ENCODE results near the gene FUT6.

The FUT6 gene

GRCh38 chr19:5827891-5828660, 11.4 kb downstream of the FUT6 start:
- peak; percentile 95 to 96 for DNase-seq

GRCh38 chr19:5827342-5827890, 12.1 kb downstream of the FUT6 start:
- no peak for DNase-seq

- DNase-seq = peak in 1 of 2 experiments; percentile 36
Observed at GRCh38 chr19:5826531-5827341, 12.8 kb downstream of the FUT6 start.

GRCh38 chr19:5825178-5825577, 14.3 kb downstream of the FUT6 start:
- DNase-seq = no peak

GRCh38 chr19:5824751-5825150, 14.8 kb downstream of the FUT6 start:
- DNase-seq = no peak

- no peak for DNase-seq
Observed at GRCh38 chr19:5823579-5824281, 15.8 kb downstream of the FUT6 start.

GRCh38 chr19:5822181-5822844, 17.2 kb downstream of the FUT6 start:
- DNase-seq = no peak

GRCh38 chr19:5821521-5822180, 17.9 kb downstream of the FUT6 start:
- DNase-seq = no peak

GRCh38 chr19:5820785-5821184, 18.7 kb downstream of the FUT6 start:
- no peak for DNase-seq

- no peak for DNase-seq
Observed at GRCh38 chr19:5818594-5818993, 20.9 kb downstream of the FUT6 start.

GRCh38 chr19:5817218-5817617, 22.3 kb downstream of the FUT6 start:
- no peak for DNase-seq

- no peak for DNase-seq
Observed at GRCh38 chr19:5814852-5815246, 24.7 kb downstream of the FUT6 start.

GRCh38 chr19:5814123-5814851, 25.2 kb downstream of the FUT6 start:
- no peak for DNase-seq

- DNase-seq = no peak
Observed at GRCh38 chr19:5811117-5811516, 28.4 kb downstream of the FUT6 start.

- no peak for DNase-seq
Observed at GRCh38 chr19:5809469-5809868, 30.0 kb downstream of the FUT6 start.

- DNase-seq = no peak
Observed at GRCh38 chr19:5809053-5809452, 30.4 kb downstream of the FUT6 start.

- DNase-seq = no peak
Observed at GRCh38 chr19:5808120-5808816, 31.2 kb downstream of the FUT6 start.

- DNase-seq = no peak
Observed at GRCh38 chr19:5806905-5807304, 32.6 kb downstream of the FUT6 start.

- DNase-seq = no peak
Observed at GRCh38 chr19:5806133-5806489, 33.4 kb downstream of the FUT6 start.

GRCh38 chr19:5805462-5806132, 33.9 kb downstream of the FUT6 start:
- DNase-seq = peak; percentile 64 to 70
